Measurements from ENCODE around the gene AGBL4.
"Not testable (repeated sequence)": the region's sequence is repeated elsewhere in the genome, so short reads cannot be mapped to it uniquely, and the experiment has no call there.

AGBL4 gene

GRCh38 chr1:49436865-49437264 lies 586.9 kb downstream of the AGBL4 start:
- FAIRE-seq = no peak
- no peak for DNase-seq (ENCODE audit: low spot score)

DNA sequence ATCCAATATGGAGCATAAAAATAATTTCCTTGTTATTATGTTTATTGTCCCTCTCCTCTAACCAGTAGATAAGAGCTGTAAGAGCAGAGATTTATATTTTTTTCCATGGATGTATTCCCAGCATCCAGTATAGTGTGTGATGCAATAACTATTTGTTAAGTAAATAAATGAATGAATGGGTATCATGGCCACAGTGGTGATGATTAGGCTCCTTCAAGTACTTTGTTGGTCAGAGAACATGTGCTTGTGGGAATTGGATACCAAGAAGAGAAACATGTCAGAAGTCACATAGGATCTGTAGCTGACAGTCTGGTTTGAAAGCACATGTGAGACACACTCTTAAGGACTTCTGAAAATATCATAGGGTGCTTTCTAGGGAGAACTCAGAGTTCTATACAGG lies 588.5 kb downstream of the AGBL4 start:
- no peak for DNase-seq (ENCODE audit: low spot score)
- FAIRE-seq = no peak

DNA sequence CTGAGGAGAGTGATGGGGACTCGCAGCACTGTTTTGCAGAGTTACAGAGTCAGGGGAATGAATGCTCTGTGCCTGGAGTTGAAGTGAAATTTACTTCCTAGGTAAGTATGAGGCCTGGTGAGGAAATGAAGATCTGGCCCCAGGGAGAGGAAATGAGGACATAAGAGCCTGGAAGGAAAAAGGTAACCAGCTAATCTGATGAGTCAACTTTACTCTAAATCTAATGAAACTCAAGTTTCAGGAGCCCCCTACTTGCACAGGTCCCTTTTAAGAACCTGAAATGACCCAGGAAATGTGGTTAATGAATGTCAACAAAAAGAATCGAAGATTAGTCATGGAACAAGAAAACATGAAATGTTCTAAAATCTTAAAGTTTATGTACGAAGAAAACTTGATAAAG lies 599.0 kb downstream of the AGBL4 start:
- no peak for FAIRE-seq
- no peak for DNase-seq (ENCODE audit: low spot score)

- DNase-seq (ENCODE audit: low spot score) (no peak), FAIRE-seq (no peak)
Observed at GRCh38 chr1:49416758-49417157, 607.0 kb downstream of the AGBL4 start.

DNA sequence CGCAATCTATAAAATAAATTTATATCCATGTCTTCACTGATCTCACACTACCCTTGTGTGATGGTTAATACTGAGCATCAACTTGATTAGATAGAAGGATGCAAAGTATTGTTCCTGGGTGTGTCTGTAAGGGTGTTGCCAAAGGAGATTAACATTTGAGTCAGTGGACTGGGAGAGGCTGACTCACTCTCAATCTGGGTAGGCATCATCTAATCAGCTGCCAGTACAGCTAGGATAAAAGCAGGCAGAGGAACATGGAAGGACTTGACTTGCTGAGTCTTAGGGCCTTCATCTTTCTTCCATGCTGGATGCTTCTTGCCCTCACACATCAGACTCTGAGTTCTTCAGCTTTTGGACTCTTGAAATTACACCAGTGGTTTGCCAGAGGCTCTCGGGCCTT lies 615.4 kb downstream of the AGBL4 start:
- no peak for FAIRE-seq
- no peak for DNase-seq (ENCODE audit: low spot score)

DNA sequence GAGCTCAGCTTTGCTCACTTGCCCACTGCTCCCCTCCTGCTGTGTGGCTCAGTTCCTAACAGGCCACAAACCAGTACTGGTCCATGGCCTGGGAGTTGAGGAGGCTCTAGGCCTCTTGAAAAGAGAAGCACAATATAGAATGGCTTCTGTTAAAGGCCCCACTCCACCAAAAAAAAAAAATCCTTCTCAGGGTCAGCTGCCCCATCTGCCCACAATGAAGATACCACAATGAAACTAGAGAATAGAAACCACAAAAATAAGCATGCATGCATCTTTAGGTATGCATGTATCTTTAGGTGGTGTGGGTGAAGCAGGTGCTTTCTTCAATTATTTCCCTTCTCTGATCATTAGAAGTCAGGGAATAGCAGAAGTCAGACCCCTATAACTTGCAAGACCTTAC lies 626.7 kb downstream of the AGBL4 start:
- no peak for FAIRE-seq
- no peak for DNase-seq (ENCODE audit: low spot score)

DNA sequence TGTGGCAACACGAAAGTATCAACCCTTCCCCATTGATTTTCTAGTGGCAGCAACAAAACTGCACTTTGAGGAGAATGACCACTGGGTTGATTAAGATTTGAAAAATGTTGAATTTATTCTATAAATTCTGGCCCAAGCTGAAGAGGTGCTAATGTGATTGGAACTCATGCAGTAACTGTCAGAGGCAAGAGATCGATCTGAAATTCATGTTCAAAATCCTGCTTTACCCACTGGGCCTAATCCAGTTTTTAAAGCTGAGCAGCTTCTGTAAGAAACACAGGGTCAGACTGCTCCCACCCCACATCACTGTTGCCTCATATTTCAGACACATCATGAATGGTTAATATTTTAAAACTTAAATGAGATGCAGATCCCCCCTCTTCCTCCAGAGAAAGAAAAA lies 629.6 kb downstream of the AGBL4 start:
- FAIRE-seq = no peak
- no peak for DNase-seq (ENCODE audit: low spot score)

GRCh38 chr1:49389699-49390098 lies 634.1 kb downstream of the AGBL4 start:
- DNase-seq (ENCODE audit: low spot score) (no peak), FAIRE-seq (no peak)

GRCh38 chr1:49364676-49365075 lies 659.1 kb downstream of the AGBL4 start:
- FAIRE-seq = no peak
- no peak for DNase-seq (ENCODE audit: low spot score)

- no peak for DNase-seq (ENCODE audit: low spot score)
- no peak for FAIRE-seq
Observed at GRCh38 chr1:49363628-49364027, 660.1 kb downstream of the AGBL4 start.

DNA sequence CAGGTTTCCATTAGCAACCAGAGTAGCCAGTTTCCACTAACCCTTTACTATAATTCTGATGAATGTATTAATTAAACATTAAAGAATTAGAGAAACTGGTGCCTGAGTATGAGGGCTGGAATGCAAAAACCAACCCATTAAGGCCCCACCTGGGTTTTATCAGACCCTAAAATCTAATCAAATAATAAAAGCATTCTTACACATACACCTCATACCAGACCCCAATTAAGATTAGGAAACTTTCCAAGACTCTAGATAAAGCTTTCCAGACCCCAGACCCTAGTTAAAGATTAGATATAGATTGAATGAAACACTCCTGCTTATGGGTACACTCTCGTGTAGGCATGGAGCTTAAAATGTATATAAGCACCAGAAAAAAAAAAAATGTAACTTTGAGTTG lies 665.7 kb downstream of the AGBL4 start:
- DNase-seq (ENCODE audit: low spot score) = no peak
- FAIRE-seq = no peak

- no peak for FAIRE-seq
- DNase-seq (ENCODE audit: low spot score) = no peak
Observed at GRCh38 chr1:49356594-49356993, 667.2 kb downstream of the AGBL4 start.

GRCh38 chr1:49351768-49352167 lies 672.0 kb downstream of the AGBL4 start:
- no peak for DNase-seq (ENCODE audit: low spot score)

GRCh38 chr1:49346767-49347349 lies 676.9 kb downstream of the AGBL4 start:
- FAIRE-seq = no peak
- DNase-seq (ENCODE audit: low spot score) = no peak

More at GRCh38 chr1:49351768-49352167, 672.0 kb downstream of the AGBL4 start:
- FAIRE-seq = no peak

GRCh38 chr1:49340576-49340975 lies 683.2 kb downstream of the AGBL4 start:
- FAIRE-seq = no peak

GRCh38 chr1:49339043-49339442 lies 684.7 kb downstream of the AGBL4 start:
- DNase-seq (ENCODE audit: low spot score) (no peak), FAIRE-seq (no peak)

More at GRCh38 chr1:49340576-49340975, 683.2 kb downstream of the AGBL4 start:
- DNase-seq (ENCODE audit: low spot score) = no peak

DNA sequence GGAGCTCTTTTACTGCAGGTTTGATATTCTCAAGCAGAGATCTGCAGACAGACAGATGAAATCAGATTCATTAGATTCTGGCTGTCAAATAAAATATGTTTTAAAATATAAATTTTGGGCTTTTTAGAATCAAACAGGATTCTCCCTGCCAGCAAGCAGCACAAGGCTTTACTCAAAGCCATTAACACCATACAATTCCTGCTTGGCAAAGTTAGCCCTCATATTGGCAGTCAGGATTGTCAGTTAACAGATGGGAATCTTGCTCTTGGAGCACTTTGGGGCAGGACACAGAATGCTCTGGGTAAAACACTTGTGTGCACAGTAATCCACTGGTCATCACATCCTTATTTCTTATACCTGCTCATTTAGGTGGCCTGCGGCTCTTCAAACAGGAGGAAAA lies 686.5 kb downstream of the AGBL4 start:
- FAIRE-seq = no peak
- no peak for DNase-seq (ENCODE audit: low spot score)

GRCh38 chr1:49333906-49334305 lies 689.8 kb downstream of the AGBL4 start:
- DNase-seq (ENCODE audit: low spot score) = no peak

GRCh38 chr1:49331066-49331852 lies 692.5 kb downstream of the AGBL4 start:
- FAIRE-seq = no peak
- no peak for DNase-seq (ENCODE audit: low spot score)

More at GRCh38 chr1:49333906-49334305, 689.8 kb downstream of the AGBL4 start:
- no peak for FAIRE-seq

DNA sequence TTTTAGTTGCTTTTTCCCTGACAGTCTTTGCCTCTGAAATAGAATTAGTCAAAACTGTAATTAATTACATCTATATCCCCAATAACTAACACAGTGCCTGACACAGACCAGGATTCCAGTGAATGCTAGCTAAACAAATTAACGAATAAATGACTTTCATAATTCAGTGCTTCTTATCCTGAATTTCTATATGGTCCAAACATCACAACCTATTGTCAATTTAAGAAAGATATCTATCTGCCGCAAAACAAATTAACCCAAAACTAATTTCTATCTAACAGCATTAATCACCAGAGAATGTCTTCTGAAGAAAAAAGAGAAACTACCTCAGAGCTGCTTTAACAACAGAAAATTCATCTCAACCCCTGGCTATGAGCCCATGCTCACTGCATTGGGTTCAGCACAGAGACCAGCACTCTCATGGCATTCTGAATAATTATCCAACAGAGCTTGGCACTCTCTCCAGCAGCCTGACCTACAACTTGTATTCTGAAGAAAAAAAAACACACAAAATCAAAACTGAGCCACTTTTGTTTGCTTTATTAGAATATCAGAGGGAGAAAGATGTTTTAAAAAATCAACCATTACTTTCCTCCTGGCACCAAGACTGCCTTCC lies 699.7 kb downstream of the AGBL4 start:
- no peak for FAIRE-seq
- DNase-seq (ENCODE audit: low spot score) = no peak

DNA sequence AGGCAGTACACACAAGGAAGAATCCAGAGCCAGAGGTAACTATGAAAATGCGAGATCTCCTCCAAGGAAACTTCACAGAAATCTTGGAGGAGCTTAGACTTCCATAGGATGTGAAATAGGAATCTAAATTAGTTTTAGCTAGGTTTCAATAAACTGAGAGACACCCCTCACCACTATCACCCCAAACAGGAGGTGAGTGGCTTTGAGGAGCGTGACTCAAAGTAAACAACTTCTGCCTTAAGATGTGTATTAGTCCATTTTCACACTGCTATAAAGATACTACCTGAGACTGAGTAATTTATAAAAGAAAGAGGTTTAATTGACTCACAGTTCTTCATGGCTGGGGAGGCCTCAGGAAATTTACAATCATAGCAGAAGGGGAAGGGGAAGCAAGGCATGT lies 703.3 kb downstream of the AGBL4 start:
- not testable (repeated sequence) for FAIRE-seq; DNase-seq (ENCODE audit: low spot score)

- no peak for FAIRE-seq
- DNase-seq (ENCODE audit: low spot score) = no peak
Observed at GRCh38 chr1:49319426-49319963, 704.3 kb downstream of the AGBL4 start.

All from RCC 7860 (cell line).